HG02943 (cell line): Measurements from ENCODE around the gene GRAPL.
"Not testable (repeated sequence)": the region's sequence is repeated elsewhere in the genome, so short reads cannot be mapped to it uniquely, and the experiment has no call there.

ENCODE experiments used
- ATAC-seq: cut with Tn5 transposase; IDR thresholded peaks from one replicate; pipeline ENCODE4 v1.9.1; 2021; ENCODE audit warnings: mild to moderate bottlenecking, low read depth, moderate library complexity; ENCODE audit not compliant: unreplicated experiment

Gene GRAPL

DNA sequence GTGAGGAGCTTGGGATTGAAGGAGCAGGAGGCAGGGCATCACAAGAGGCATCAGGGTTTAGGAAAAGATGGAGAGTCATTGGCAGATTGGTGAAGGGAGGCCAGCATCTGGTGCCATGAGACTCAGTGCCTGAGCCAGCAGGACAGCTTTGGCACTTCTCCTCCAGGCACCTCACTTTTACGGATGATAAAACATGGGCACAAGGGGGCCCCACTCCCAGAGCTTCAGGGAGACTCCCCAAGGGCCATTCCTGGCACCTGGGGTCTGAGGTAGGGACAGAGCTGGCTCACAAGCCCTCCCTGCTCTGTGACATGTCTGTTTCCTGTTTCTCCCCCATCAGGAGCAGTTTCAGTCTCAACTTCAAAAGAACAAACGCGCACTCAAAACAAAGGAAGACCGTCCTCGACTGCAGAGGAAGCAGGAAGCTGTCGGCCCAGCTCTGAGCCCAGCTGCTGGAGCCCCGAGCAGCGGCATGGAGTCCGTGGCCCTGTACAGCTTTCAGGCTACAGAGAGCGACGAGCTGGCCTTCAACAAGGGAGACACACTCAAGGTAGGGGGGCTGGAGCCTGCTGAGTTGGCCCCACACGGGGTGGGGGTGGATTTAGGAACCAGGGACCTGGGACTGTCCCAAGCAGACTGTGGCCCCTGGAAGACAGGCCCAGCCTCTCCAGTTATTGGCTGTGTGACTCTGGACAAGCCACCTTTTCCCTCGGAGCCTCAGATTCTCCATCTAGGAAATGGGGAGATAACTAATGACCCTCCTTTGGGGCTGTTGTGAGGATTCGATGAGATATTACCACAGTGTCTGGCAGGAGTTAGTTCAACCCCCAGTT is at the start of gene GRAPL:
TSS of gene GRAPL (plus strand) at position 442 of the 833 bp plus-strand sequence. CDS start at position 473, 31 bp downstream.
- not testable (repeated sequence) for ATAC-seq

DNA sequence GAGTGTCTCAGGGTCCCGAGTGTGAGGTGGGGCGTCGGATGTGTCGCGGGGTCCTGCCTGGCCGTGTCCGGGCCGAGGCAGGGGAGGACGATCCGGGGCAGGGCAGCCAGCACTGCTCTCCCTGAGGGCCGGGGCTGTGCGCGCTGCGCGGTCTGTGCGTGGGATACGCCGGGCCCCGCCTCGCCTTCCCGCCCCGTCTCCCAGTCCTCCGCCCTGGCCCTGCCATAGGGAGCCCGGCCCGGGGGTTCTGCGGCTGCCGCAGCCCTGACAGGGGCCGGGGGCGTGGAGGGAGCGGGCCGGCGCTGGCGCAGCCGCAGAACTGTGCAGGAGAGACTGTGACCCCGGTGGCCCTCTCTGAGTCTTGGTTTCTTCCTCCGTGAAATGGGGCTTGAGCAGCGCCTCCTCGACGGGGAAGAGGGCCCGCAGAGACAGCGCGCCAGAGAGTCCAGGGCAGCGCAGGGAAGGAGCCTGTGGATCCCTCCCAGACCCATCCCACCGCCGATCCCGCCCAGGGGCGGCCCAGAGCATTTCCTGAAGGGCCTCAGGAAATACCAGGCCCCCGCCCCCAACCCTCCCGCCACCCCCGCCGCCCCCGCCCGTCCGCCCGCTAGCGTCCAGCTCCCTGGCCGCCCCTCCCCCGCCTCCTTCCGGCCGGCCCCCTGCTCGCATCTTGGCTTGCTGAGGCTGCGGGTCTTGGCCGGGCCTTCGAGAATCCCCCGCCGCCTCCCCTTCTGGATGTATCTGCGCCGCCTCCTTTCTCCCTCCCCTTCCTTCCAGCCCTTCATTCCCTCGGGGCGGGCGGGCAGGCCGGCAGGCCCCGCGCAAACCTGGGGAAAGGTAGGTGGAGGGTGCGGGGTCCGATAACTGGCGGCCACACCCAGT is 38.3 kb upstream of the GRAPL start:
- not testable (repeated sequence) for ATAC-seq

DNA sequence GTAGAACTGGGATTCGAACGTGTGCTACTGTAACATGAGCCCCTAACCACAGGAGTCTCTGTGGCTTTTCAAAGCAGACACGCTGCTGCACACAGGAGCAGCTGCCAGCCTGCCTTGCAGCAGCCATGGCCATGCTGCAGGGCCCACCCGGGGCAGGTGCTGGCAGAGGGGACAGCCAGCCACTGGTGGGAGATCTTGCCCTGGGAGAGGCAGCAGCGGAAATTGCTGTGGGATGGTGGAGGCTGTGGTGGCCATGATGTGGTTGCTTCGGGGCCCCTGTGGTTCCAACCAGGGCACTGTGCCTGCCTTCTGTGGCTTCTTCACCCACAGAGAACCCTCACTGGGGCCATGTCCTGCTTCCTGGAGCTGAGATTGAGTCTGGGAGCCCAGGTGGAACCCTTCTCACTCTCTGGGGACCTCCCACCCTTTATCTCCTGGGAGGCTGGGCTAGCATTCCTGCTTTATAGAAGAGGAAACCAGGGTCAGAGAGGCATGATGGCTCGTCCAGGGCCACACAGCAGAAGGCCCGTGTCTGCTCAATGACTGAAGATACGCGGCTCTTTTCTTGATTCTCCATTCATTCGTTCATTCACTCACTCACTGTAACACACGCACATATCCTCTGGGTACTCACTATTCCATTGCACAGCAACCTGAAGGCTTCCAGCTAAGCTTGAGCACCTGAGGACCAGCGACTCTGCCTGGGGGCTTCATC is 37.2 kb upstream of the GRAPL start:
- not testable (repeated sequence) for ATAC-seq

DNA sequence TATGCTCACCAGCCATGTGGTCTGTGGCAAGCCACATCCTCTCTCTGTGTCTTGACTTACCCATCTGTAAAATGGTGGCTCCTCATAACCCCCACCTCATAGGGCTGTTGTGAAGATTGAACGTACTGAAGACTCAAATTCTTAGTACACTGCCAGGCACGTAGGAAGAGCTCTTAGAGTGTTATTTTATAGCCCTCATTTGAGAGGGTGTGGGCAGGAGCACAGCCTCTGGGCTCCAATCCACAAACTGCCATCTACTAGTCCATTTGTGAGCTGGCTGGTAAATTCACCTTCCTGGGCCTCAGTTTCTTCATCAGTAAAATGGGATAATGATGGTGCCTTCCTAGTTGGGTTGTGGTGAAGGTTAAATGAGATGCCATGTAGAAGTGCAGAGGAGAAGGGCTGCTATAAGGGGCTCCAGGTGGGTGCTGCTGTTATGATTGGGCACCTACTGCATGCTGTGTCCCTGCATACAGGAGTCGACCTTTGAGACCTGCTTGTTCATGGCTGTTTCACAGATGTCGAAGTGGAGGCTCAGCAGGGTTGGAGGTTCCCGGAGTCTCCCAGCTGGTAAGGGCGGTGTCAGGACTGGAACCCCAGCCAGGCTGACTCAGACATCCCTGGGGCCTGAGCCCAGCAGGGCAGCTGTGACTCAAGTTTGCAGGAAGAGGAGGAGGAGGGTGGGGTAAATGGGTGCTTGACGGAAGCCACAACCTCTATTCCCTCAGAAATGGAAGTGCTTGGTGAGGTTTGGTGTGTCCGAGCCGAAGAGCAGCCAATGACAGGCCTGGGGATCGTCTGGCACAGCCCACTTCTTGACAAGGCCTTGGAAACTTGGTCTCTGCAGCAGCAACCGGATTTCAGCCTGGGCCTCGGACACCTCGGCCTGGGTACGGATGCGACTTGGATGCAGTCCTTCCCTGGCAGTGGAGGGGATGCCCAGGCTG is 34.4 kb upstream of the GRAPL start:
- ATAC-seq: not testable (repeated sequence)

DNA sequence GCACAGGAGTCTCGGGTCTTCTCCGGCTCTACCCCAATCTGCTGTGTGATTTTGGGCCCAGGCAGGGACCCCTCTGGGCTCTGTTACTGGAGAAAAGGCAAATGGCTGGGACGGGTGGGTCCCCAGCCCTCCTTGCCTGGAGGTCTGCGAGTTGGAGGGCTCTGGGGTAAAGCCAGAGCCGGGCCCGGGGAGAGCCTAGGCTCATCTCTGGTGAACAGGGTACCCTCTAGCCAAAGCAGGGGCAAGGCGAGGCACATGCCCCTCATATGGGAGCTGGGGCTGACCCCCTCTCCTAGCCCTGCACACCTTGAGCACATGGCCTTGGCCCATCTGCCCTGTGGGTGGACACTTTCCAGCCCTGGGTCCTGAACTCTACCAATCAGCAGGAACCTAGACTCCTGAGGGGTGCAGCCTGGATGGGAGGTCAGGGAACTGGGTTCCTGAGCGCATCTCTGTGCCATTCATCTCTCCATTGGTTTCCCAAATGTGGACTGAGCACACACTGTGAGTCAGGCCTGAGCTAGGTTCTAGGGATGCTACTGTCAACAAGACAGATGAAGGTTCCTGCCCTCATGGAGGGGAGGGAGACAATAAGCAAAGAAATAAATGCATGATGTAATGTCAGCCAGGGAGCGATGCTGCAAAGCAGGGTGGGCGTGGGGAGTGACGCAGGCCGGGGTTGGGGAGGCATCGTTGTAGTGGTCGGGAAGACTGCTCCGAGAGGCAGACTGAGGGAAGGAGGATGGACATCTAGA is 33.5 kb upstream of the GRAPL start:
- not testable (repeated sequence) for ATAC-seq

DNA sequence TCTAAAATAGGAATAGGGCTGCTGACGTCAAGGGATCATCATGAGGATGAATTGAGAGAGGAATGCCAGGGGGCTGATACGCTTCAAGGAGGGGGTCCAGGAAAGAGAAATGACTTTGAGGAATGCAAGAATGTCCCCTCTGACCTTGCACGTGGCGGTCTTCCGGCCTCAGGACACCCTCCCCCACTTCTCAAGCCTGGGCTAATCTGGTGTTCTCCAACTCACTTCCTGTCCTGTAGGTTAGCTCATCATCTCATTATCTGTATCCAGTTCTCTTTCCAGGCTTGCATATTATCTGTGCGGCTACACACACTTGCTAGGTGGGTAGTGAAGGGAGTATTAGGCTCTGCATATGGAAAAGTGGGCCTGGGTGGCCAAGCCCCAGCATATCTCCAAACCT is 18.9 kb upstream of the GRAPL start:
- not testable (repeated sequence) for ATAC-seq

DNA sequence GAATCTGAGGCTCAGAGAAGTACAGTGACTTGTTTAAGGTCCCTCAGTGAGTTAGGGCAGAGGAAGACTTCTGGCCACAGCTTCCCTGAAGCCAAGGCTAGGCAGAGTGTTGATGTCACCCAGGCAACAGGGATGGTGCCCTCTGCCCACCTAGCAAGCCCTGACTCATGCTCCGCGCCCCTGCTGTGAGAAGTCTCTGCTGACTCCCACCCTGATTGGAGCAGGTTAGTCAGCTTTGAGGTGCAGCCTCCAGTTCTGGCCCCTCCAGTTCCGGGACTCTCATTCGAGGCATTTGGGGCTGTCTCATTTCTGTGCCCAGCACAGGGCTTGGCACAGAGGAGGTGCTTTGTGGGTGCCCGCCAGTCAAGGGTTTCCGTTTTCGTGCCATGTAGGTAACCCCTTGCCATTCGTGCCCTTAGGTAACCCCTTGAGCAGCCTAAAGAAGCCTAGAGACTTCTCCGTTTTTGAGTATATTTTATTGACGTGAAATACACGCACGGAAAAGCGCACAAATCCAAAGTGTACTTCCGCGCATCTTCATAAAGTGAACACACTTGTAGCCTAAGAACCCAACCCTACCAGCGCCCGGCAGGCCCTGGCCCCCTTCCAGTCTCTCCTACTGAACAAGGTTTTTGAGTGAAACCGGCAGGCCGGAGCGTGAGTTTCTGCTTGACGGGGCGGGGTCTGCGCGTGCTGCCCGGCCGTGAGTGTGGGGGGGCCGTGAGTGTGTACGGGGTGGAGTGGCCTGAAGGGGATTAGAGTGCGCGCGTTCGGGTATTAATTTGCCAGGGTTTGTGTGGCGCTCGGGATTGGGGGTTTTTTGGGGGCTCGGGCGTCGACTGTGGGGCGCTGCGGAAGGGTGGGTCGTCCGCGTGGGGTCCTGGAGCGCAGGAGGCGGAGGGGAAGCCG is 16.9 kb upstream of the GRAPL start:
- ATAC-seq: peak; percentile 18

DNA sequence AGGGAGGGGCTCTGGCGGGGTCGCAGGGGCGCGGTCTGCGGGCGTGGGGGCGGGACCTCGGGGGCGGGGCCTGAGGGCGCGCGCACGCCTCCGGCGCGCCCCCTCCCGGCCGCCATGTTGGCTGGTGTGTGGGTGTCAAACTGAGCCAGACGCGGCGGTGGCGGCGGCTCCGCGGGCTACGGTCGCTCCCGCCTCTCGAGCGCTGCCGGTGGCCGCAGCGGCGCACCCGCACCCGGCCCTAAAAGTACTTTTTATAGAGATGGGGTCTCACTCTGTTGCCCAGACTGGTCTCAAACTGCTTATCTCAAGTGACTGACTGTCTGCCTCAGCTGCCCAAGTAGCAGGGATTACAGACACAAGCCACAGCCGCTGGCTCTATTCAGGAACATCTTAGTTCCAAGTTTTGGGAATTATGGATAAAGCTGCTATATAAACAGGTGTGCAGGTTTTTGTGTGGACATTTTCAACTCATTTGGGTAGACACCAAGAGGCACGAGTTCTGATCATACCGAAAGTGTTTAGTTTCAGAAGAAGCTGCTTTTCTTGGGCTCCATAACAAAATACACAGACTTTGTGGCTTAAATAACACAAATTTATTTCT is 16.2 kb upstream of the GRAPL start:
- peak; percentile 81 for ATAC-seq

DNA sequence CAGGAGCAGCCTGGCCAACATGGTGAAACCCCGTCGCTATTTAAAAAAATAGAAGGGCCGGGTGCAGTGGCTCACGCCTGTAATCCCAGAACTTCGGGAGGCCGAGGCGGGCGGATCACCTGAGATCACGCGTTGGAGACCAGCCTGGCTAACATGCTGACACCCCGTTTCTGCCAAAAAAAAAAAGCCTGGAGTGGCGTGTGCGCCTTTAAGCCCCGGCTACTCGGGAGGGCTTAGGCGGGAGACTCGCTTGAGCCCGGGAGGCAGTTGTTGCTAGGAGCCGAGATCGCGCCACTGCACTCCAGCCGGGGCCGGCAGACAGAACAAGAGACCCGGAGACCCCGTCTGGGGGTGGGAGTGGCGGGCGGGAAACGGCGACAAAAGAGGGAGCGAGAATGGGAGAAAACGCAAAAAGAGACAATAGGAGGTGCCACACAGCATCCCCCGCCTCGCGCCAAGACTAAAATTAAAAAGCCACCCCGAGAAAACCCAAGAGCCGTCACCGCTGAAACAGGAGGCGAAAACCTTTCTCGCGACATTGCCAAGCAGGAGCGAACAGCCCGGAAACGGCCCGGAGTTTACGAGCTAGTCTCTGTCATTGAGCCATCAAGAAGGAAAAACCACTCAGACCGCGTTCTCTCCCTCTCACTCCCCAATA is 15.5 kb upstream of the GRAPL start:
- peak; percentile 2 for ATAC-seq

DNA sequence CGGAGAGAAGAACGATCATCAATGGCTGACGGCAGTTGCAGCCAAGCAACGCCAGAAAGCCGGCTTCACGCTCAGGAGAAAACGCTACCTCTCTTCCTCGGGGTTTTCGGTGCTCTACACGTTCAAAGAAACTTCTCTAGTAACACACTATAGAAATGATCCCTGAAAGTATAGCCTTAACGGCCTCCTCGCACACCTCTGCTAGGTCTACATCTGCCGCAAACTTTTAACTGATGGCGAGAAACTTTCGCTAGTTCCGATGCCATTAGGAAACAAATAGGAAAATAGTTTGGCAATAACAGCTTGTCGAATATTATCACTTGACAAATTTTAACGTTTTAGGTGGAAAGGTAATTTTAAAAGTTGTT is 14.9 kb upstream of the GRAPL start:
- not testable (repeated sequence) for ATAC-seq

DNA sequence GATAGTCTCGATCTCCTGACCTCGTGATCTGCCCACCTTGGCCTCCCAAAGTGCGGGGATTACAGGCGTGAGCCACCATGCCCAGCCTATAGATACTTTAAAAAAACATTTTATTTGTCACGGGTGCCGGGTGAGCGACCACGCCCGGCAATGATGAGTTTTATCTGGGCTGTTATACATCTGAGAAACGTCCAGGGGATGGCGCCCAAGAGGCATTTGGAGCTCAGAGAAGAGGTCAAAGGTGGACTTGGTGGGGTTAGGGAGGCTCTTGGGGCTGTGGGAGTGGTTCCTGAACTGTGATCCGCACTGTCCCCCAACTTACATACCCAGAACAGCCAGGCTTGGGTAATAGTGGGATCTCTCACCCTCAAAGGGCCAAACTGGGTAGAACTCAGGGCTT is 8.7 kb upstream of the GRAPL start:
- peak; percentile 65 for ATAC-seq

DNA sequence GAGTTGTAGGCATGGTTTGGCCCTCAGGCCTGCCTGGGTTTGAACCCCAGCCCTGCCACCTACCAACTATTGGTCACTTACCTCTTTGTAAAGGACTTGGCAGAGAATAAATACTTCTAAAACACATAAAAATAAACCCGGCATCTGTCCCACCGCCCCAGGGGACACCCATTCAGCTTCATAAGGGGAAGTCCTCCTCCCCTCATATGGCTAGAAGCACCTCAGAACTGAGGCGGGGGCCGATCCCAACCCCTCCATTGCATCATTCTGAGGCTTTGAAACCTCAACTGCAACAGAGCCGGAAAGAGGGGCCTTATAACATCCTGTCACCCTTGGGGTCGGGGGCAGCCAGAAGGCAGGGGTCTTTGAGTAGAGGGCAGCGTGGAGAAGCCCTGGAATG is 2.1 kb upstream of the GRAPL start:
- not testable (repeated sequence) for ATAC-seq

DNA sequence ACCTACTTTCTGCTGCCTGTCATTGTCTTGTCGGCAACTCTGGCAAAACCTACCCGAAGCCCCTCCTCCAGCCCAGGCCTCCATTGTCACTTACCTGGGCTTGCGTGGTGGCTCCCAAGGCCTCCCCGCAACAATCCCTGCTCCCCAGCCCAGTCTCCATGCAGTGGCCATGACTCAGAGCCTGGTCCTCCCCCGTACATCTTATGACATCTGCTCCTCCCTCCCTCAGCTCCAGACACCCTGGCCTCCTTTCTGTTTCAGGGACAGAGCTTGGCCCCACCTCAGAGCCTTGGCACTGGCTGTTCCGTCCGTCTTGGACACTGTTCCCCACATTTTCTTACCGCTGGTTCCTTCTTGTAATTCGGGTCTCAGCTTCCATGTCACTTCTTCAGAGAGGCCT is 2.1 kb downstream of the GRAPL start:
- ATAC-seq: not testable (repeated sequence)

DNA sequence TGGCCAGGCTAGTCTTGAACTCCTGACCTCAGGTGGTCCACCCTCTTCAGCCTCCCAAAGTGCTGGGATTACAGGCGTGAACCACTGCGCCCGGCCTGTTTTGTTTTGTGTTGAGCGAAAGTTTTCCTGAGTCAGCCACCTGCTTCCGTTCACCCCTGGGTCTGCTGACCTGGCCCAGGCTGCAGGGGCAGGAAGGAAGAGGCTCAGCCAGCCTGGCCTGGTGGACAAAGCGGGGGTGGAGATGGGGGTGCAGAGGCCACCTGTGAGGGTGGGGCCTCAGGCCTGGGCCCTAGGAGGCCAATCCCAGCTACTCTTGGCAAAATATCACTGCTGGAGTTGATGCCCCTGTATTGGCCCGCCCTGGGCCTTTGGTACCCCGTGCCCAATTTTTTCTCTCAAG is 3.7 kb downstream of the GRAPL start:
- ATAC-seq: not testable (repeated sequence)

DNA sequence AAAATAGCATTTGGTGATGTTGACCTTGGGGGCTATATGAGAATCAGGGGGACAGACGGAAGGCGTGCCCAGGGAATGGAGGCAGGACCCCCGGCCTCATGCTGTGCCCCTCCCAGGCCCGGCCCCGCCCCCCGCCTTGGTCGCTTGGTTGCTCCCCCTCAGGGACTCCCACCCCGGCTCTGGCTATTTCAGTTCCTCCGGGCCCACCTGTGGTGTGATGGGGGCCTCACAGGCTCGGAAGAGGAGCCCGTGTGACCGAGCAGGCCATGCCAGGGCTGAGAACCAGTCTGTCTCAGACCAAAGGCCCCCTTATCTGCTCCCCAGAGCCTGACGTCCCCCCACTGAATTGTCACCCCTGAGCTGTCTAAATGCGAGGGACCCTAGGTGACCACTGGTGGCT is 4.4 kb downstream of the GRAPL start:
- not testable (repeated sequence) for ATAC-seq

DNA sequence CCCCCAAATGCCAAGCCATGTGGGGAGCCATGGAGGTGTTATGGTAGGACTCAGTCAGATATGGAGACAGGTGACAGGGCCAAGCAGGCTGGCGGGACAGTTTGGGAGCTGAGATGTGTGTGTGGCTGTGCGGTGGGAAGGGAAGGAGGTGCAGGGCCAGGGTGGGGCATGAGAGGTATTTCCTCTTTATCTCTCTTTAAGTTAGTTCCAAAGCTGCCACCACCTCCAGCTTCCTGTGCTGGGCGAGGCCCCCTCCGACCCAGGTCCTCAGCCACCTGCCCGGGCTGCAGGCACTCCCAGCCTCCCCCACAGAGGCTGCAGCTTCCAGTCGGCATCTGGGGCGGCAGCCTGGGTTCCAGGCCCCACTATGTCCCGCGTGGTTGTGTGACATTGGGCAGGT is 6.4 kb downstream of the GRAPL start:
- not testable (repeated sequence) for ATAC-seq

DNA sequence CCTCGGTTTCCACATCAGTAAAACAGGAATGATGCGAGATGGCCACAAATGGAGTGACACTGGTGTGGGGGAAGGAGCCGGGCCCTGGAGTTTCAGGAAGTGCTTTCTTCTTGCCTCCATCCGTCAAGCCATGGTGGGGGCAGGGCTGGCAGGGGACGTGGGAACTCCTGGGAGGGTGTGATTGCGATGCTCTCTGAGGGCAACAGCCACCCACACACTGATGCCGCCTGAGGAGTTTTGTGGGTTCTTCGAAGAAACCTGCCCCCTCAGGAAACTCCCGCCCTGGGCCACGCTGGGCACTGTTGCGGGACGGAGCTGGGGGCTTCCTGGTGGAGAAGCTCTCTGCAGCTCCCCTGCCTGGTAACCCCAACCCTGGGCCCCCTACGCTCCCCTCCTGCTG is 8.0 kb downstream of the GRAPL start:
- not testable (repeated sequence) for ATAC-seq
